ENCODE results near the gene RNU5D-1. TPM values are rescaled to one million over a fixed set of nuclear protein-coding genes. Genes with fewer than 3 reads are reported as not detected.

RNU5D-1 gene
- total and polyA plus RNA-seq, 2 of the 13 experiments (the other 11 are each of a cell fraction or from before 2014, with no cell fraction given), result 165 TPM; not detected in 1

- TF ChIP-seq JUNB (CRISPR knock-in tag; IDR thresholded peaks at IDR 0.05; ENCODE audit: borderline replicate concordance), result no peak; the same call in 1 of the 2 replicates
- TF ChIP-seq JUN (CRISPR knock-in tag; IDR thresholded peaks at IDR 0.05), result no peak; the same call in 1 of the 2 replicates
- TF ChIP-seq DNMT1 (CRISPR knock-in tag; IDR thresholded peaks at IDR 0.05), result no peak
- TF ChIP-seq CSRNP2 (CRISPR knock-in tag; conservative IDR thresholded peaks at IDR 0.05; ENCODE audit: low read depth), result no peak
- peak; percentile 97 for TF ChIP-seq ZMYM3 (CRISPR knock-in tag; IDR thresholded peaks at IDR 0.05)
- TF ChIP-seq BHLHE40 (IDR thresholded peaks at IDR 0.05; ENCODE audit: low read length), result no peak
- TF ChIP-seq ZSCAN29 (CRISPR knock-in tag; conservative IDR thresholded peaks at IDR 0.05), result peak; percentile 29; the same call in 1 of the 2 replicates
- no peak for TF ChIP-seq ZNF75D (CRISPR knock-in tag; IDR thresholded peaks at IDR 0.05; ENCODE audit: borderline replicate concordance)
- TF ChIP-seq ZNF34 (CRISPR knock-in tag; IDR thresholded peaks at IDR 0.05; ENCODE audit: borderline replicate concordance), result 0 out of 2 replicates have a peak, but pooled peaks have one; percentile 33
- peak; percentile 98 for TF ChIP-seq PHF21A (CRISPR knock-in tag; IDR thresholded peaks at IDR 0.05)
- TF ChIP-seq HNF1B (CRISPR knock-in tag; IDR thresholded peaks at IDR 0.05), result peak; percentile 77
- no peak for TF ChIP-seq TSC22D2 (CRISPR knock-in tag; IDR thresholded peaks at IDR 0.05; ENCODE audit: borderline replicate concordance)
- 0 out of 2 replicates have a peak, but pooled peaks have one; percentile 58 for TF ChIP-seq CCDC6 (CRISPR knock-in tag; IDR thresholded peaks at IDR 0.05)
- peak; percentile 96 for TF ChIP-seq PITX1 (CRISPR knock-in tag; IDR thresholded peaks at IDR 0.05)
- peak; percentile 79 for TF ChIP-seq POLR2AphosphoS5 (IDR thresholded peaks at IDR 0.05; ENCODE audit: low read depth, low read length)
- TF ChIP-seq ELF3 (CRISPR knock-in tag; IDR thresholded peaks at IDR 0.05), result peak; percentile 78
- no peak for TF ChIP-seq ZNF589 (CRISPR knock-in tag; conservative IDR thresholded peaks at IDR 0.05)
- TF ChIP-seq FOXJ3 (CRISPR knock-in tag; IDR thresholded peaks at IDR 0.05; ENCODE audit: borderline replicate concordance), result peak; percentile 84; the same call in 1 of the 2 replicates
- TF ChIP-seq HNRNPL (IDR thresholded peaks at IDR 0.05; ENCODE audit: low read depth, low read length), result no peak
- TF ChIP-seq ZBTB49 (CRISPR knock-in tag; IDR thresholded peaks at IDR 0.05; ENCODE audit: borderline replicate concordance), result no peak
- TF ChIP-seq NFIB (CRISPR knock-in tag; IDR thresholded peaks at IDR 0.05; ENCODE audit: borderline replicate concordance), result no peak
- TF ChIP-seq ZNF652 (CRISPR knock-in tag; IDR thresholded peaks at IDR 0.05; ENCODE audit: borderline replicate concordance, low read depth), result no peak
- no peak for TF ChIP-seq ZNF792 (CRISPR knock-in tag; IDR thresholded peaks at IDR 0.05)
- peak; percentile 85; the same call in 1 of the 2 replicates for TF ChIP-seq CHD4 (IDR thresholded peaks at IDR 0.05; ENCODE audit: borderline replicate concordance, low read length)
Measured at GRCh38 chr1:44681905-44682882, 48.8 kb downstream of the RNU5D-1 start (continued).

All from HepG2 (cell line).